Right renal cortex interstitium (tissue), 3 donors: ENCODE measurements around the gene JAK1. TPM values are rescaled to one million over a fixed set of nuclear protein-coding genes. Genes with fewer than 3 reads are reported as not detected.

Experiments
- DNase-seq, 3 donors: peaks; one replicate each; pipeline ENCODE4 v3.0.0-alpha.2; 2013; ENCODE audit warnings: low read depth in 3 of 3, low spot score in 2 of 3
- polyA plus RNA-seq, 3 donors: library from polyadenylated mRNA; unstranded; fragments of 120-200 nt; gene quantifications; one replicate each; pipeline ENCODE4 v1.2.1, GENCODE V29; 2013; ENCODE audit not compliant: insufficient read length in 3 of 3

Gene JAK1
- polyA plus RNA-seq, 3 donors, result 108 to 113 (median 112) TPM

- DNase-seq, result no peak
These were observed 92.8 kb downstream of the JAK1 start for GRCh38 chr1:64873576-64873975.

- no peak for DNase-seq
These were observed 94.3 kb downstream of the JAK1 start for GRCh38 chr1:64872067-64872466.

- DNase-seq, result no peak
These were observed 95.1 kb downstream of the JAK1 start for GRCh38 chr1:64871256-64871655.

GRCh38 chr1:64867266-64867665 is 99.1 kb downstream of the JAK1 start:
- DNase-seq, result no peak

GRCh38 chr1:64866689-64867088 is 99.7 kb downstream of the JAK1 start:
- no peak for DNase-seq

- no peak for DNase-seq
These were observed 101.1 kb downstream of the JAK1 start for GRCh38 chr1:64865105-64865757.

- no peak for DNase-seq
These were observed 102.1 kb downstream of the JAK1 start for GRCh38 chr1:64864018-64864940.

- no peak for DNase-seq
These were observed 104.7 kb downstream of the JAK1 start for GRCh38 chr1:64861611-64862010.

GRCh38 chr1:64857347-64857746 is 109.0 kb downstream of the JAK1 start:
- DNase-seq, result no peak

GRCh38 chr1:64856553-64856952 is 109.8 kb downstream of the JAK1 start:
- DNase-seq, result no peak

GRCh38 chr1:64855557-64855956 is 110.8 kb downstream of the JAK1 start:
- no peak for DNase-seq

- no peak for DNase-seq
These were observed 111.7 kb downstream of the JAK1 start for GRCh38 chr1:64854674-64855073.

- DNase-seq, result no peak
These were observed 114.7 kb downstream of the JAK1 start for GRCh38 chr1:64851664-64852063.

- DNase-seq, result no peak
These were observed 115.5 kb downstream of the JAK1 start for GRCh38 chr1:64850846-64851245.

- DNase-seq, result no peak
These were observed 116.4 kb downstream of the JAK1 start for GRCh38 chr1:64849942-64850341.

- DNase-seq, result no peak
These were observed 117.5 kb downstream of the JAK1 start for GRCh38 chr1:64848803-64849202.

GRCh38 chr1:64848136-64848535 is 118.2 kb downstream of the JAK1 start:
- no peak for DNase-seq

GRCh38 chr1:64847666-64848065 is 118.7 kb downstream of the JAK1 start:
- no peak for DNase-seq

GRCh38 chr1:64846573-64847430 is 119.5 kb downstream of the JAK1 start:
- DNase-seq, result no peak

- DNase-seq, result no peak
These were observed 120.4 kb downstream of the JAK1 start for GRCh38 chr1:64845831-64846425.

GRCh38 chr1:64844609-64845008 is 121.7 kb downstream of the JAK1 start:
- no peak for DNase-seq
